DND-41 (cell line): Measurements from ENCODE around the gene PRKAR1B.

ENCODE experiments used
- ATAC-seq: fragments of 200-7000 bp; cut with Tn5 transposase; 3 replicates; pipeline ENCODE4 v1.9.1; 2021; ENCODE audit warnings: low read depth; ENCODE audit not compliant: insufficient read depth
- DNase-seq: peaks from one replicate; pipeline ENCODE4 v3.0.0-alpha.2; 2020
- H2AFZ ChIP-seq: 2 replicates; pipeline ENCODE4 v1.6.0; 2012; ENCODE audit warnings: low read depth, low read length
- H3K27ac ChIP-seq: 2 replicates; pipeline ENCODE4 v1.5.1; 2012; ENCODE audit warnings: low read length, inconsistent platforms
- H3K27me3 ChIP-seq: fragments of 200-600 bp; sonication (generic); 2 replicates; pipeline ENCODE4 v1.6.0; 2012; ENCODE audit warnings: low read length, mild to moderate bottlenecking, inconsistent platforms; ENCODE audit not compliant: insufficient read depth, poor library complexity
- H3K36me3 ChIP-seq: 2 replicates; pipeline ENCODE4 v1.5.1; 2012; ENCODE audit warnings: low read length, inconsistent platforms; ENCODE audit not compliant: insufficient read depth
- H3K4me1 ChIP-seq: 2 replicates; pipeline ENCODE4 v1.5.1; 2012; ENCODE audit warnings: mild to moderate bottlenecking, low read length; ENCODE audit not compliant: insufficient read depth
- H3K4me2 ChIP-seq: 2 replicates; pipeline ENCODE4 v1.6.0; 2012; ENCODE audit warnings: mild to moderate bottlenecking, moderate library complexity, low read length, inconsistent platforms; ENCODE audit not compliant: insufficient read depth
- H3K4me3 ChIP-seq, 2 experiments: fragments of 200-600 bp in 1 of 2; shearing (Covaris generic) in 1 of 2; 2 replicates each; pipeline ENCODE4 v1.5.1; 2012 to 2016; ENCODE audit warnings: inconsistent platforms in 2 of 2, low read length in 2 of 2, mild to moderate bottlenecking in 2 of 2, low read depth in 1 of 2, moderate library complexity in 1 of 2
- H3K79me2 ChIP-seq: 2 replicates; pipeline ENCODE4 v1.6.0; 2012; ENCODE audit warnings: low read length, inconsistent platforms; ENCODE audit not compliant: insufficient read depth
- H3K9ac ChIP-seq: 2 replicates; pipeline ENCODE4 v1.6.0; 2012; ENCODE audit warnings: low read depth, mild to moderate bottlenecking, inconsistent platforms, low read length, moderate library complexity
- H3K9me3 ChIP-seq: 2 replicates; pipeline ENCODE4 v1.5.1; 2012; ENCODE audit warnings: low read length, moderate library complexity, mild to moderate bottlenecking, inconsistent platforms; ENCODE audit not compliant: insufficient read depth, severe bottlenecking
- H4K20me1 ChIP-seq: 2 replicates; pipeline ENCODE4 v1.6.0; 2012; ENCODE audit warnings: low read length; ENCODE audit not compliant: insufficient read depth
- CTCF ChIP-seq: IDR thresholded peaks from 2 replicates; pipeline ENCODE4 v1.5.1; 2012; ENCODE audit warnings: borderline replicate concordance, low read length, moderate library complexity, mild to moderate bottlenecking; ENCODE audit not compliant: poor library complexity, severe bottlenecking; ENCODE audit errors: extremely low read depth
- EZH2 ChIP-seq: IDR thresholded peaks from 3 replicates; pipeline ENCODE4 v1.6.1; 2012; ENCODE audit warnings: borderline replicate concordance, low read depth, mild to moderate bottlenecking, moderate library complexity, low read length, inconsistent platforms; ENCODE audit not compliant: severe bottlenecking

The PRKAR1B gene

GRCh38 chr7:578386-578785, 148.7 kb downstream of the PRKAR1B start:
- Histone ChIP-seq H3K27me3 (no peaks in the 10 kb centered on the region), H3K4me3 (no peak overlapping the region), H2AFZ (no peak overlapping the region), H3K79me2 (peaks cover 3% of the 10 kb centered on the region), H3K4me2 (no peak overlapping the region), H3K9ac (no peak overlapping the region), H3K9me3 (no peaks in the 10 kb centered on the region), H3K4me1 (peaks cover 3% of the 10 kb centered on the region), H3K36me3 (peaks cover 62% of the 10 kb centered on the region), H4K20me1 (peaks cover 5% of the 10 kb centered on the region), H3K27ac (no peak overlapping the region)
- ATAC-seq (no peak), DNase-seq (no peak)
- TF ChIP-seq EZH2 (no peak), CTCF (no peak)

GRCh38 chr7:577741-578370, 149.2 kb downstream of the PRKAR1B start:
- Histone ChIP-seq H3K36me3 (peaks cover 58% of the 10 kb centered on the region), H4K20me1 (peaks cover 3% of the 10 kb centered on the region; the same call in 1 of the 2 replicates), H3K4me1 (no peaks in the 10 kb centered on the region), H3K9ac (no peak overlapping the region), H3K79me2 (no peaks in the 10 kb centered on the region), H2AFZ (no peak overlapping the region), H3K9me3 (no peaks in the 10 kb centered on the region), H3K4me3 (no peak overlapping the region), H3K27me3 (no peaks in the 10 kb centered on the region), H3K4me2 (no peak overlapping the region), H3K27ac (no peak overlapping the region)
- no peak for DNase-seq
- TF ChIP-seq CTCF = no peak
- no peak for TF ChIP-seq EZH2
- no peak for ATAC-seq

GRCh38 chr7:577278-577665, 149.8 kb downstream of the PRKAR1B start:
- H4K20me1 ChIP-seq = peaks cover 3% of the 10 kb centered on the region; the same call in 1 of the 2 replicates
- H3K4me1 ChIP-seq = no peaks in the 10 kb centered on the region
- ATAC-seq (no peak), DNase-seq (no peak)
- TF ChIP-seq CTCF (no peak), EZH2 (no peak)
- no peak overlapping the region for H3K4me2 ChIP-seq
- no peaks in the 10 kb centered on the region for H3K9me3 ChIP-seq
- H3K4me3 ChIP-seq = no peak overlapping the region
- no peak overlapping the region for H3K27ac ChIP-seq
- H3K27me3 ChIP-seq = no peaks in the 10 kb centered on the region
- H3K9ac ChIP-seq = no peak overlapping the region
- H2AFZ ChIP-seq = no peak overlapping the region
- H3K36me3 ChIP-seq = peaks cover 55% of the 10 kb centered on the region
- H3K79me2 ChIP-seq = no peaks in the 10 kb centered on the region
